Adrenal gland (tissue), 12 donors: Measurements from ENCODE around the gene NLRP5. TPM values are rescaled to one million over a fixed set of nuclear protein-coding genes. Genes with fewer than 3 reads are reported as not detected.

Experiments used
- DNase-seq, 7 donors: peaks; one replicate each; pipeline ENCODE4 v3.0.0-alpha.2; 2019 to 2020
- H3K27ac ChIP-seq, 5 donors: fragments of 200-600 bp; sonication (generic) in 4 of 5; 1 replicate in 3 of 5; 2 replicates in 2 of 5; pipeline versions ENCODE4 v1.5.1 to v1.8.0; 2016 to 2020; ENCODE audit warnings: mild to moderate bottlenecking in 1 of 5
- H3K27me3 ChIP-seq: fragments of 200-600 bp; 2 replicates; pipeline ENCODE4 v1.8.0; 2021
- H3K36me3 ChIP-seq, 2 donors: fragments of 200-600 bp; replicated peaks in 1 of 2; 1 replicate in 1 of 2; 2 replicates in 1 of 2; pipeline versions ENCODE4 v1.5.1 to v1.8.0; 2018 to 2022
- H3K4me1 ChIP-seq, 2 donors: fragments of 200-600 bp; replicated peaks in 1 of 2; 1 replicate in 1 of 2; 2 replicates in 1 of 2; pipeline versions ENCODE4 v1.5.1 to v1.8.0; 2018 to 2021
- H3K4me3 ChIP-seq, 4 donors: fragments of 200-600 bp; sonication (generic) in 3 of 4; one replicate each; pipeline ENCODE4 v1.5.1; 2016 to 2018
- H3K9me3 ChIP-seq, 3 donors: fragments of 200-600 bp; sonication (generic) in 1 of 3; replicated peaks in 1 of 3; 1 replicate in 2 of 3; 2 replicates in 1 of 3; pipeline versions ENCODE4 v1.5.1 to v1.8.0; 2016 to 2021
- POLR2A ChIP-seq, 2 donors: fragments of 450-650 bp; IDR thresholded peaks; one replicate each; pipeline ENCODE4 v1.6.1; 2017; ENCODE audit warnings: antibody characterized with exemption in 2 of 2, mild to moderate bottlenecking in 2 of 2, moderate library complexity in 1 of 2
- WGBS, 4 donors: extraction: QIAGEN DNeasy Blood & Tissue Kit in 2 of 4; methylation state at CpG; one replicate each; pipeline versions ENCODE4 v1.1.5 to v1.1.7; 2013 to 2017; 5-methylcytosine and 5-hydroxymethylcytosine counted together
- intact Hi-C, 2 donors: fragments of 100-400 bp; cut with DNase I; formaldehyde crosslinking; loops; one replicate each; pipeline versions ENCODE4 v1.14.1 to v1.15.0; 2022 to 2023
- polyA plus RNA-seq, 3 donors: library from polyadenylated mRNA; stranded (reverse); fragments of 200-250 nt in 2 of 3; fragments of 350-450 nt in 1 of 3; fragmentation: Illumina TruSeq in 1 of 3; extraction: RNeasy Lipid Tissue Mini Kit (QIAGEN cat#74804) in 1 of 3; gene quantifications; one replicate each; pipeline ENCODE4 v1.2.3, GENCODE V29; 2013 to 2014
- total RNA-seq, 9 donors: library from RNA; depleted of rRNA in 4 of 9; stranded (reverse); fragments of >200 nt in 4 of 9; fragments of 120-200 nt in 1 of 9; fragmentation: NEBNext Ultra II Directional in 1 of 9; extraction: Animal tissue kit (Norgen Biotek cat#: 25700) in 1 of 9; gene quantifications; one replicate each; pipeline versions ENCODE4 v1.1.0 to v1.2.4, GENCODE V29; 2013 to 2023
- TF ChIP-seq, protein P1 (sequence below), 6 experiments: fragments of 450-650 bp in 4 of 6; fragments of 200-600 bp in 2 of 6; sonication (generic) in 1 of 6; IDR thresholded peaks; 1 replicate in 5 of 6; 2 replicates in 1 of 6; pipeline versions ENCODE4 v1.5.1 to v1.8.0; 2016 to 2021; ENCODE audit warnings: antibody characterized with exemption in 6 of 6, mild to moderate bottlenecking in 2 of 6, moderate library complexity in 1 of 6
- donor health status: healthy with polysubstance abuse.
- donor health status: Bipolar disorder and iron deficiency.
- donor health status: DM: yes; HTN: yes; CAD: no.
- donor health status: DM: no; HTN: no; CAD: no.
- donor health status: DM: no; HTN: no; CAD: no.
- donor health status: DM: yes; HTN: yes; CAD: no.

Gene NLRP5
- total and polyA plus RNA-seq, 12 donors, result not detected

DNA sequence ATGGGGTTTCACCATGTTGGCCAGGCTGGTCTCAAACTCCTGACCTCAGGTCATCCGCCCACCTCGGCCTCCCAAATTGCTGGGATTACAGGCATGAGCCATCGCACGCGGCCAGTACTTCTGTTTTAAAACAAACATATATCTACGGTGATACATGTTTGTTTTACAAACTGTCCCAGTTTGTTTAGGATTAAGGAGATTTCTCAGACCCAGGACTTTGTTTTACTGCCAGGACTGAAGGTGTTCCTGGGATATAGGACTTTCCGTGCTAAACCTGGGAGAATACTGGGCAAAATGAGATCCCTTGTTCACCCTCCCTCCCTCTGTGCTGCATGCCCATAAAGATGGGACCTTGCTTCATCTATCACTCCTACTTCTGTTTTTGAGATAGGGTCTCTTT lies 30.1 kb upstream of the NLRP5 start:
- Histone ChIP-seq H3K4me3 (no peak overlapping the region), H3K27ac (no peak overlapping the region), H3K27me3 (no peaks in the 10 kb centered on the region), H3K36me3 (no peaks in the 10 kb centered on the region), H3K4me1 (no peaks in the 10 kb centered on the region), H3K9me3 (no peaks in the 10 kb centered on the region)
- intact Hi-C loops, result no loop called here
- DNase-seq, result no peak
- TF ChIP-seq, protein P1, sequence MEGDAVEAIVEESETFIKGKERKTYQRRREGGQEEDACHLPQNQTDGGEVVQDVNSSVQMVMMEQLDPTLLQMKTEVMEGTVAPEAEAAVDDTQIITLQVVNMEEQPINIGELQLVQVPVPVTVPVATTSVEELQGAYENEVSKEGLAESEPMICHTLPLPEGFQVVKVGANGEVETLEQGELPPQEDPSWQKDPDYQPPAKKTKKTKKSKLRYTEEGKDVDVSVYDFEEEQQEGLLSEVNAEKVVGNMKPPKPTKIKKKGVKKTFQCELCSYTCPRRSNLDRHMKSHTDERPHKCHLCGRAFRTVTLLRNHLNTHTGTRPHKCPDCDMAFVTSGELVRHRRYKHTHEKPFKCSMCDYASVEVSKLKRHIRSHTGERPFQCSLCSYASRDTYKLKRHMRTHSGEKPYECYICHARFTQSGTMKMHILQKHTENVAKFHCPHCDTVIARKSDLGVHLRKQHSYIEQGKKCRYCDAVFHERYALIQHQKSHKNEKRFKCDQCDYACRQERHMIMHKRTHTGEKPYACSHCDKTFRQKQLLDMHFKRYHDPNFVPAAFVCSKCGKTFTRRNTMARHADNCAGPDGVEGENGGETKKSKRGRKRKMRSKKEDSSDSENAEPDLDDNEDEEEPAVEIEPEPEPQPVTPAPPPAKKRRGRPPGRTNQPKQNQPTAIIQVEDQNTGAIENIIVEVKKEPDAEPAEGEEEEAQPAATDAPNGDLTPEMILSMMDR (IDR thresholded peaks at IDR 0.05), result no peak
- TF ChIP-seq POLR2A (IDR thresholded peaks at IDR 0.05), result no peak
- 82 to 90% (median 87%) methylated on average over 7 of the region's 7 CpGs for WGBS, 4 donors

DNA sequence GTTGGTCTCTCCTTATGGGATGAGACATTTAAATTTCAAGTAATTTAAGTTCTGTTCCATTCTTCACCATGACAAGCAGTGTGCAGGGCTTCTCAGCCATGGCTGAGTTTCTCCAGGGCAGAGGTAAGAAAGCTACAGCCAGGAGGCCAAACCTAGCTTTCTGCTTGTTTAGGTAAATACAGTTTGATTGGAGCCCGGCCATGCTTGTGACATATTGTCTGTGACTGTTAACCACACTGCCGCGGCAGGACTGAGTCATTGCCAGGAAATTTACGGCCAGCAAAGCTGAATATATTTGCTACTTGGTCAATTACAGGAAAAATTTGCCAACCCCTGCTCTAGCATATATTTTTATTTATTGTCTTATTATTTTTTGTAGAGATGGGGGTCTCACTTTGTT lies 28.2 kb upstream of the NLRP5 start:
- no peaks in the 10 kb centered on the region for H3K27me3 ChIP-seq
- DNase-seq, result no peak
- no peaks in the 10 kb centered on the region for H3K36me3 ChIP-seq
- H3K4me1 ChIP-seq, result no peaks in the 10 kb centered on the region
- intact Hi-C loops, result no loop called here
- no peak overlapping the region for H3K4me3 ChIP-seq
- WGBS, 4 donors, result 68 to 85% (median 69%) methylated on average over 4 of the region's 4 CpGs
- H3K27ac ChIP-seq, result no peak overlapping the region
- TF ChIP-seq POLR2A (IDR thresholded peaks at IDR 0.05), result no peak
- TF ChIP-seq, protein P1 (IDR thresholded peaks at IDR 0.05), result no peak
- H3K9me3 ChIP-seq, result no peaks in the 10 kb centered on the region

- no peaks in the 10 kb centered on the region for H3K4me1 ChIP-seq
- WGBS, 4 donors, result 74 to 84% (median 82%) methylated on average over 6 of the region's 6 CpGs
- intact Hi-C loops, result no loop called here
- TF ChIP-seq POLR2A (IDR thresholded peaks at IDR 0.05), result no peak
- TF ChIP-seq, protein P1 (IDR thresholded peaks at IDR 0.05), result no peak
- no peak overlapping the region for H3K4me3 ChIP-seq
- H3K27ac ChIP-seq, result no peak overlapping the region
- H3K36me3 ChIP-seq, result no peaks in the 10 kb centered on the region
- H3K27me3 ChIP-seq, result no peaks in the 10 kb centered on the region
- no peak for DNase-seq
- no peaks in the 10 kb centered on the region for H3K9me3 ChIP-seq
Measured at GRCh38 chr19:55959996-55960675, 26.4 kb upstream of the NLRP5 start.

DNA sequence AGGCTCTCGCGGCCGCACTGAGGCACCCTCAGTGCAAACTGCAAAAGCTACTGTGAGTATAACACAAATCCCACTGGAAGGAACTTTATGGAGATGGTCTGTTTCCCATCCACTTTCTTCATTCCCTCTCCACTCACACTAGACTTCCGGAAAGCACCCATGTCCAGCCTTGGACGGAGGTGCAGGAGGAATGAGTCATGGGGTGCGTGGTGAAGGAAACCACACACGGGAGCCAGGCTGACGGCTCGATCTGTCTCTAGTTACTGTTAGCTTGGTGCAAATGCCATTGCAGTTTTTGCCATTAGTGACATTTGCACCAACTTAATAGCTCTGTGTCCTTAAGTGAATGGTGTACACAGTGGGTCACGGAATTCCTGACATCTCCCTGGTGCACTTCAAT lies 24.4 kb upstream of the NLRP5 start:
- Histone ChIP-seq H3K27me3 (no peaks in the 10 kb centered on the region), H3K4me3 (no peak overlapping the region), H3K9me3 (no peaks in the 10 kb centered on the region), H3K36me3 (no peaks in the 10 kb centered on the region), H3K27ac (no peak overlapping the region), H3K4me1 (no peaks in the 10 kb centered on the region)
- no peak for TF ChIP-seq POLR2A (IDR thresholded peaks at IDR 0.05)
- TF ChIP-seq, protein P1 (IDR thresholded peaks at IDR 0.05), result no peak
- DNase-seq, result no peak
- intact Hi-C loops, result no loop called here
- 79 to 85% (median 82%) methylated on average over 10 of the region's 10 CpGs for WGBS, 4 donors
